GM12878 (cell line): ENCODE results near the gene RYK. TPM values are rescaled to one million over a fixed set of nuclear protein-coding genes. Genes with fewer than 3 reads are reported as not detected.
A peak's percentile ranks its signal among the peaks of the same experiment; 100 is the strongest.

ENCODE experiments used
- PKNOX1 ChIP-seq: fragments of 450-650 bp; IDR thresholded peaks from 2 replicates; pipeline ENCODE4 v1.6.1; 2016; ENCODE audit warnings: mild to moderate bottlenecking
- SPI1 ChIP-seq: IDR thresholded peaks from 2 replicates; pipeline ENCODE4 v1.6.1; 2011; ENCODE audit warnings: low read depth, mild to moderate bottlenecking, low read length, moderate library complexity, borderline replicate concordance; ENCODE audit not compliant: insufficient read depth
- ZBTB33 ChIP-seq: fragments of 450-650 bp; IDR thresholded peaks from 2 replicates; pipeline ENCODE4 v1.6.1; 2017; ENCODE audit warnings: mild to moderate bottlenecking
- ZNF687 ChIP-seq: fragments of 450-650 bp; IDR thresholded peaks from 2 replicates; pipeline ENCODE4 v1.6.1; 2017; ENCODE audit warnings: mild to moderate bottlenecking, moderate library complexity
- polyA plus RNA-seq, 11 experiments: library from polyadenylated mRNA; depleted of rRNA in 4 of 11; unstranded in 6 of 11; stranded (reverse) in 5 of 11; fragments of >200 nt; fragmentation: Nextera tagmentation in 4 of 11; fragmentation: Illumina TruSeq in 1 of 11; extraction: Ambion mirVana in 4 of 11; extraction: Trizol in 1 of 11; gene quantifications; 1 replicate in 1 of 11; 2 replicates in 10 of 11; pipeline versions ENCODE4 v1.2.1 to v1.2.3, GENCODE V29; 2011 to 2016; ENCODE audit warnings: inconsistent platforms in 2 of 11, missing spikeins in 2 of 11, low read depth in 1 of 11
- total RNA-seq, 4 experiments: library from RNA; depleted of rRNA in 3 of 4; stranded (reverse); fragments of >200 nt in 3 of 4; fragmentation: Illumina TruSeq in 1 of 4; extraction: Trizol in 1 of 4; gene quantifications; 2 replicates each; pipeline versions ENCODE4 v1.2.1 to v1.2.3, GENCODE V29; 2013 to 2021

The RYK gene
- total and polyA plus RNA-seq, 10 of the 15 experiments (the other 5 are each of a cell fraction or from before 2014, with no cell fraction given), result 2.0 to 25.1 (median 11.1) TPM

- TF ChIP-seq ZBTB33, result no peak
- TF ChIP-seq ZNF687, result no peak
- TF ChIP-seq PKNOX1, result peak; percentile 56
- TF ChIP-seq SPI1, result peak; percentile 63
These were observed 14.0 kb downstream of the RYK start (continued) for GRCh38 chr3:134236505-134237170.
